ENCODE data around the gene CD151. TPM values are rescaled to one million over a fixed set of nuclear protein-coding genes. Genes with fewer than 3 reads are reported as not detected.

CD151 gene
- total RNA-seq, 2 experiments from 2014 or later, result 45.9 to 46.5 TPM

DNA sequence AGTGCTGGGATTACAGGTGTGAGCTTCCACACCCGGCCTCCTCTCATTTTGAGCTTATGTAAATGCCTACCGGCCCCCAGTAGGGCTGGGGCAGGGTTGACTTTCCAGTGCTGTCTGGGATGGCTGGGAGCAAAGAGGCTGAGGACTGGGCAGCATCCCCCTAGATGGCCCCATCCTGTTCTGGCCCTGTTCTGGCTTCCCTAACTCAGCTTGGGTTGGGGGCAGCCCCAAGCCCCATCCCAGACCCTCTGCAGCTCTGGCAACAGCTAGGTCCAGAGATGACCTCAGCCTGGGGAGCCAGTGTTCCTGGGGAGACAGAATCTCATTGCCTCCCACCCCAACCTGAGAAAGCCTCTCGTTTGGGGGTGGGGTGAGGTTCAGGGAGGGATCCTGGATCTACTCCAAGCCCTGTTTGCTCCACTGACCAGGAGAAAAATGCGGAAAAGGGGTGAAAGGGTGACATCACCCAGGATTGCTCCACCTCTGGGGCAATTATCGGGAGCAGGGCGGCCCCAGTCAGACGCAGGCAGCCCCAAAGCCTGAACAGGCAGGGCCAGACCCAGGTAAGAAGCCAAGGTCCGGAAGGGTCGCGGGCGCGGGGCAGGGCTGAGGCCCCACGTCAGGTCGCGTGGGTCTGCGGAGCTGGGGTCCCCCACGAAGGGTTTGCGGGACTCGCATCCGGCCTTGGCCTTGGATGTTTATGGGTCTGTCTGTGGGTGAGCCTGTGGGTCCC is 14.2 kb upstream of the CD151 start, which contains the start of gene PNPLA2:
Gene PNPLA2 (plus strand): TSS at position 519 of the 733 bp plus-strand sequence. CDS start 805 bp downstream, outside the sequence.
- CTCF ChIA-PET, result interaction anchor here (1.2 to 2.2 kb wide), 5 partner anchors 10 to 25 kb away, joined by 3 to 11 read pairs (median 3); partner anchors contain the start of gene CD151

DNA sequence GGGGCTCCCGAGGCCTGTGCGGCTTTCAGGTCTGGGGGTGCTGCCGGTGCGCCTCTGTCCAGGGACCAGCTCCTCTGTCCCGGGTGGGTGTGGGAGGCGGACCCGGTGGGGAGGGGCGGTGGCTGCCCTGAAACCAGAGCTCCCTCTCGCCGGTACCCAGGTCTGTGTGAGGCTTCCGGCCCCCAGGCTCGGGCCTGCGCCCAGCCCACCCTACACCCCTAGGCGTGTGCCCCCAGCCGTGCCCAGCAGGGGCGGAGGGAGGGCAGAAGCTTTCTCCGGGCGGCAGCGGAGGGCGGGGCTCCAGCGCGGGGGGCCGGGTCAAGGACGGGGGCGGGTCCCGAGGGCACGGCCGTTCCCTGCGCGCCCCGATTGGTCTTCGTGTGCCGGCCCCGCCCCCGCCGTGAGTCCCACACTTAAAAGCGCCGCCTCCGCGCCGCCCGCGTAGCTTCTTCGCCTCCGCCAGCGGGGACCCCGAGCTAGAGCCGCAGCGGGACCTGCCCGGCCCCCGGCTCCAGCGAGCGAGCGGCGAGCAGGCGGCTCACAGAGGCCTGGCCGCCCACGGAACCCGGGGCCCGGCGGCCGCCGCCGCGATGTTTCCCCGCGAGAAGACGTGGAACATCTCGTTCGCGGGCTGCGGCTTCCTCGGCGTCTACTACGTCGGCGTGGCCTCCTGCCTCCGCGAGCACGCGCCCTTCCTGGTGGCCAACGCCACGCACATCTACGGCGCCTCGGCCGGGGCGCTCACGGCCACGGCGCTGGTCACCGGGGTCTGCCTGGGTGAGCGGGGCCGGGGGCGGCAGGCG is 13.4 kb upstream of the CD151 start:
- intact Hi-C loops (cut with micrococcal nuclease), result no loop called here
- H3K27me3 Mint-ChIP-seq, result no peaks in the 10 kb centered on the region
- peaks cover 10% of the 10 kb centered on the region for H3K4me1 Mint-ChIP-seq (ENCODE audit: low read depth)
- peaks cover 8% of the 10 kb centered on the region for H3K36me3 Mint-ChIP-seq (ENCODE audit: low read depth)
- peak overlapping the region; percentile 64 for H3K27ac Mint-ChIP-seq
- POLR2A ChIA-PET, result interaction anchor here (0.9 to 15.6 kb wide), 9 partner anchors 8 to 24 kb away, joined by 3 to 273 read pairs (median 4); partner anchors contain the start of genes CD151, CRACR2B, POLR2L and RPLP2
- ATAC-seq, result peak; percentile 85
- CTCF ChIA-PET, result interaction anchor here (0.6 to 2.2 kb wide), 7 partner anchors 8 to 232 kb away, joined by 3 to 11 read pairs (median 3); partner anchors contain the start of gene CD151
- DNase-seq, result peak; percentile 94
- TF ChIP-seq CTCF (IDR thresholded peaks at IDR 0.05), result peak; percentile 56
- peak overlapping the region; percentile 73 for H3K4me3 Mint-ChIP-seq
- H3K9me3 Mint-ChIP-seq, result no peaks in the 10 kb centered on the region

More for the DNA sequence above, 14.2 kb upstream of the CD151 start, which contains the start of gene PNPLA2:
- no peaks in the 10 kb centered on the region for H3K27me3 Mint-ChIP-seq
- peak within 1 kb of the TSS; percentile 64 for H3K27ac Mint-ChIP-seq
- H3K4me1 Mint-ChIP-seq (ENCODE audit: low read depth), result peaks cover 10% of the 10 kb centered on the region
- TF ChIP-seq CTCF (IDR thresholded peaks at IDR 0.05), result no peak
- peaks cover 10% of the 10 kb centered on the region for H3K36me3 Mint-ChIP-seq (ENCODE audit: low read depth)
- no peaks in the 10 kb centered on the region for H3K9me3 Mint-ChIP-seq
- peak within 1 kb of the TSS; percentile 73 for H3K4me3 Mint-ChIP-seq
- no peak for ATAC-seq
- no peak for DNase-seq
- POLR2A ChIA-PET, result interaction anchor here (0.9 to 15.6 kb wide), 8 partner anchors 7 to 22 kb away, joined by 3 to 273 read pairs (median 4); partner anchors contain the start of genes CD151, CRACR2B, POLR2L and RPLP2
- intact Hi-C loops (cut with micrococcal nuclease), result no loop called here

DNA sequence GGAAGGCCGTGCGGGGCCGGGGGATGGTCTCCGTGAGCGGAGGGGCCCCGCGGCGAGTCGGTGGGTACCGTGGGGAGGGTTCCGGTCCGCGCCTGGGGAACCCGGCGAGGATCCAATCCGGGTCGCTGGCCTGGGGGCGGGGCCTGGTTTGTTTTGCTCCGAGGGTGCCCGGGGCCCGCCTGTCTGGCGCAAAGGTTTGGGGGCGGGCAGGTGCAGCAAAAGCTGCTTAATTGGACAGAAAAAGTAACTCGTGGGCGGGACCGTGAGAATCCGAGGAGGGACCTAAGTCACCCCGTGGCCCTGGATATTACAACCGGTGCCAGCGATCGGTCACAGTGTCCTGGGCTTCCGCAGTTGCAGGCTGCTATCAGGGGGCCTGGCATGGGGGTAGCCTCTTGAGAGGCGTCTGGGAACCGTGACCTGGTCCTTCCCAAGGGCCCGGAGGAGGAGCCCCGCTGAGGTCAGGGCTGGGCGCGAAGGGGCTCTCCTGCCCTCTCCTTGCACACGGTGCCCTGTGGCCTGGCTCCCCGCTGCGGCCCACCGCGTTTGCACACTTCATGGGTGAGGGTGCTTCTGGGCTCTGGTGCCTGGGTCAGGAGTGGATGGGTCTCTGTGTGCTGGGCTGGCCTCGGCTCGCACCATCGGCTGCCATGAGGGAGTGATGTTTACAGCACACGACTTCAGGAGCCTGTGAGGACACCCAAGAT is 12.7 kb upstream of the CD151 start:
- peak; percentile 97 for DNase-seq
- CTCF ChIA-PET, result interaction anchor here (0.6 to 2.2 kb wide), 4 partner anchors 8 to 231 kb away, joined by 3 to 11 read pairs (median 3); partner anchors contain the start of gene CD151
- POLR2A ChIA-PET, result interaction anchor here (1.2 to 15.6 kb wide), 6 partner anchors 9 to 24 kb away, joined by 3 to 273 read pairs (median 10); partner anchors contain the start of genes CD151, CRACR2B, POLR2L and RPLP2
- no peak for TF ChIP-seq CTCF (IDR thresholded peaks at IDR 0.05)
- peaks cover 2% of the 10 kb centered on the region for H3K27me3 Mint-ChIP-seq
- H3K9me3 Mint-ChIP-seq, result no peaks in the 10 kb centered on the region
- H3K4me1 Mint-ChIP-seq (ENCODE audit: low read depth), result peaks cover 10% of the 10 kb centered on the region
- intact Hi-C loops (cut with micrococcal nuclease), result no loop called here
- H3K4me3 Mint-ChIP-seq, result peak overlapping the region; percentile 73
- H3K27ac Mint-ChIP-seq, result peak overlapping the region; percentile 64
- peaks cover 13% of the 10 kb centered on the region for H3K36me3 Mint-ChIP-seq (ENCODE audit: low read depth)
- peak; percentile 78 for ATAC-seq

GRCh38 chr11:820655-821511 is 11.9 kb upstream of the CD151 start:
- intact Hi-C loops (cut with micrococcal nuclease), result no loop called here
- DNase-seq, result no peak
- H3K4me3 Mint-ChIP-seq, result peak overlapping the region; percentile 73
- peaks cover 16% of the 10 kb centered on the region for H3K36me3 Mint-ChIP-seq (ENCODE audit: low read depth)
- POLR2A ChIA-PET, result interaction anchor here (1.2 to 15.6 kb wide), 8 partner anchors 8 to 25 kb away, joined by 3 to 273 read pairs (median 6); partner anchors contain the start of genes CD151, CRACR2B, POLR2L and RPLP2
- ATAC-seq, result no peak
- no peak for TF ChIP-seq CTCF (IDR thresholded peaks at IDR 0.05)
- no peak overlapping the region for H3K27ac Mint-ChIP-seq
- CTCF ChIA-PET, result interaction anchor here (1.1 to 2.2 kb wide), 2 partner anchors 9 to 11 kb away, joined by 3 to 11 read pairs; partner anchors contain the start of gene CD151
- H3K27me3 Mint-ChIP-seq, result peaks cover 2% of the 10 kb centered on the region
- H3K9me3 Mint-ChIP-seq, result no peaks in the 10 kb centered on the region
- peaks cover 10% of the 10 kb centered on the region for H3K4me1 Mint-ChIP-seq (ENCODE audit: low read depth)
